PFSK-1 (cell line): ENCODE measurements around the gene TACR1.

Experiments
- POLR2AphosphoS5 ChIP-seq: IDR thresholded peaks from 2 replicates; pipeline ENCODE4 v1.6.1; 2012; ENCODE audit warnings: low read depth, mild to moderate bottlenecking, control low read depth, low read length, moderate library complexity
- TAF1 ChIP-seq: IDR thresholded peaks from 2 replicates; pipeline ENCODE4 v1.6.1; 2012; ENCODE audit warnings: low read length, control low read depth, borderline replicate concordance; ENCODE audit not compliant: insufficient read depth

DNA sequence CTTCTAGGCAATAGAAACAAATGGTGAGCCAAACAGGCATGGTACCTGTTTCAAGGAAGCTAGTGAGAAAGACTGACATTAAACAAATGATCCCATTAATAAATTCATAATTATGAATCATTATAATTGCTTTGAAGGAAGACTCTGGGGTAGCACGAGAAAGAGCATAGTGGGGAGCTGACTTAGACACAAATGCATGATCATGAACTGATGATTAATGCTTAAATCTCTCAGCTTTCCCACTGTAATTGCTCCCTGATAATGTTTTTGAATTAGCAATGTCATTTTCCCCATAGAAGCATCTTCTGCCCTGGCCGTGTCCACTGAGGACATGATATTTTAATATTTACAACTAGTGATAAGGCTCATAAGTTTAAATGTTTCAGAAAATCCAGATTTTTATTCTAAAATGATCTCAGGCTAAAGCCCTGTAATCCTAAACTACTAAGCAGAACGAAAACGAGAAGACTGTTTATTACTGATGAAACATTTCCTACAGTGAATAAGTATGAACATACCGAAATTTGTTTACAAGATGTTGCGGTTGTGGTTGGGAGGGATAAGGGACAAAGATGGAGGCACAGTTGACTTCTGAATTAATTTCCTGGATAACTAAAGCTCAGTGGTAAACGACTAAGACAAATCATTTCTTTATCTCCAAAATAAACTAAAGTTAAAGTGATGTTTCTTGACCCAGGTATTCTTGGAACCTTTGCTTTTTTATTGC lies 47.3 kb upstream of the TACR1 start:
- TF ChIP-seq POLR2AphosphoS5 (no peak), TAF1 (no peak)
